ENCODE measurements around the gene ICA1. TPM values are rescaled to one million over a fixed set of nuclear protein-coding genes. Genes with fewer than 3 reads are reported as not detected.

Gene ICA1
- polyA plus RNA-seq, 10 donors = 3.5 to 12.3 (median 6.5) TPM

DNA sequence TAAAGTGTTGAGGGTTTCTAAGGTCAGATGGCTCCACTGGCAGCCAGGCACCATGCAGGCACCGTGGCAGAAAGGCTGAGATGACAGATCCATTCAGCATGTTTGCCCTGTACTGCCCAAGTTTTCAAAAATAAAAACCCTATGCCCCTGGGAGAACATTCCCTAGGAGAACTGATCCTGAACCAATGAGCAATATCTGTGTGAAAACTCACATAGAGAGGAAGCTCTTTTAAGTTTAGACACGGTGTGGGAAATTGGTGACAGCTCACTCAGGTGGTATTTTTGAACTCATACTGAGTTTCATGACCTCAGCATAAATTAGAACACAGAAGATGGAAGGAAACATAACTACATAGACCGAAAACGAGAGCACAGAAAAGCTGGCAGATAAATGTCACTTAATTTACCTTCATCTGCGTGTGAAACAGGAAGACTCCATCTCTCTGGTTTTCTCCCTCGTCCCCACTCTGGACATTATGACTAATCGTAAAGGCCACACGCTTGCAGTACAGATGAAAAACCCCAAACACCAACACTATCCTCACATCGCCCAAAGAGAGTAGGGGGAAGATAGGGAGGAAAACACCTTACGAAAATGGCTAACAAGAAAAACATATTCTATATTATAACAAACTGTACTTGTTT is 127.8 kb downstream of the ICA1 start:
- no peak for DNase-seq

DNA sequence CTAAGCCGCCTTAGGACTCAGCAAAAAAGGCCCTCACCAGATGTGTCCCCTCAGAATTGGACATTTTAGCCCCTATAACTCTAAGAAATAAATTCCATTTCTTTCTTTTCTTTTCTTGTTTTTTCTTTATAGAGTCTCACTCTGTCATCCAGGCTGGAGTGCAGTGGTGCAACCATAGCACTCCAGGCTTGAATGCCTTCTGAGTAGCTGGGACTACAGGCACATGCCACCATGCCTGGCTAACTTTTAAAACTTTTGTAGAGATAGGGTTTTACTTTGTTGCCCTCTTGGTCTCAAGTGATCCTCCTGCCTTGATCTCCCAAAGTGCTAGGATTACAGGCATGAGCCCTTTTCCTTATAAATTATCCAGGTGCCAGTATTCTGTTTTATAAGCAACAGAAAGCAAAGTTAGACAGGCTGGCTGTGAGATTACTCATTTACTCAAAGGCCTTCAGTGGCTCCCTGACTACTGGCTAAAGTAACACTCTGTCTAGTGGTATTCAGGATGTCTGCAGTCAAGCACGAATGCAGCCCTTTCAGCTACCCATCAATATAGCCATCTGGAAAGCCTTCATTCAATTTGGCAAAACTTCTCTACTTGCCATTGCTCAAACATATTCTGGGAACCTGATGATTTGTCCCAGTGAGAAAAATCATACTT is 128.6 kb downstream of the ICA1 start:
- DNase-seq = no peak

DNA sequence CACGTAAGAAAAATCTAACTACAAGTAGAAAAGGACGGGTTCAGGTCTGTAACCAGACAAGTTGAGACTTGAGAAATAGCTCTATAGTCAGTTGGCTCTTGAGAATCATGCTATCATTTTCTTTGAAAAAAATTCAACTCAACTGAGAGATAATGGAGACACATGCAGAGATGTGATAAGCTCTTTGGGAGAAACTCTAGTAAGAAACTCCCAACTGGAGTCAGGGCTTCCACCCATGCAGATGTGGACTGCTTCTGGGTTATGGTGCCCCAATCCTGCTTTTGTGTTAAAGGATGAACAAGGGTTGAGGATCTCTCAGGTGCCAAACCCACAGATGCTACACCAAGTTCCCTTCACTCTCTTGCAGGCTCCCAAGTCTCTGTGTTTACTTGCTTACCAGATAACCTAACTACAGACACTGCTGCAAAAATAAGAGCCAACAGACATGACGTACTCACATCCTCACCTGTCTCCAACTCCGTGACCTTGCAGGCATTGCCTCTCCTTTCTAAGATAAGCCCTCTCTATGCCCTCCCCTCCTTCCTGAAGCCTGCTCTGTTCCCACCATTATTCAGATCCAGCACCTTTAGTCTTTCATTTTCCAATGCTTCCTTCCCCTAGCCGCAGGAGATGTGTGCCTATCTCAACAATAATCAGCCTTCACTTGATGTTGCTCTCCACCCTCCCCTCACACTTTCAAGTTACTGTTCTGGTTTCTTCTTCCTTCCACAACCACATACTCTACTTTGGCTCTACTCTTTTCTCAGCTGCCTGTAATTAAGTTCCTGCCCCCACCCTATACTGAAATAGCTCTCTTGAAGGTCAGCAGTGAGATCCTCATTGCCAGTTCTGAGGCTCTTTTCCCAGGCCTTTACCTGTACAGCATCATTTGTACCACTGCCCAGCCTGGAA is 130.0 kb downstream of the ICA1 start:
- no peak for DNase-seq

DNA sequence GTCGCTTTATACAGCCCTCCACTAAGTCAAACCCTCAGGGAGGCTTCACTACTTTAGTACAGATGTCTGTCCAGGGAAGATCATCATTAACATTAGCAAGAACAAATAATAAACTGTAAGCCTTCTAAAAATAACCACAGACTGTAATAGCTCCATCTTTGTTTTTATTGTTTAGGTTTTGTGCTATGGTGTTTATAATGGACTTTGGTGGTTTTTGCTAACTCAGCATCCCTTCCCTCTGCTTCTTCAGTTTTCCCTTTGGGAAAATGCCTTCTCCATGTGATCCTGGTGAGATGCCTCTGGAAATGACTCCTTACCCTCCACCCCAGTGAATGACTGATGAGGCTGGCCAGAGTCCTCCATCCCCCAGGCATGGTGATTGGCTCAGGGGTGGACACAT is 131.3 kb downstream of the ICA1 start:
- no peak for DNase-seq

DNA sequence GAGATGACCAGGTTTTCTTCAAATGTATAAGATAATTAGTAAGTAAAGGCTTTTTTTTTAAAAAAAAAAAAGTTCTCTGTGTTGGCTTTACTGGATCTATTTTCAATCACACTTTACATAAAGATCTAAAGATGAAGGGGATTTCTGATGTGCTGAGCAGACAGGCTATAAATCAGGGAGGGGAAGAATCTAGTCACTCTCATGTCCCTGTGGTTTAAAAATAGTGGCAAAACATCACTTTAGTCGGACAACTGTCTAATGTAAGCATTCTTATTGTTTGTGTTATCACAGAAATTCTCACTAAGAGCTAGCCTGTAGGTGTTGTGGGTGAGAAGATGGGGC is 132.7 kb downstream of the ICA1 start:
- no peak for DNase-seq

DNA sequence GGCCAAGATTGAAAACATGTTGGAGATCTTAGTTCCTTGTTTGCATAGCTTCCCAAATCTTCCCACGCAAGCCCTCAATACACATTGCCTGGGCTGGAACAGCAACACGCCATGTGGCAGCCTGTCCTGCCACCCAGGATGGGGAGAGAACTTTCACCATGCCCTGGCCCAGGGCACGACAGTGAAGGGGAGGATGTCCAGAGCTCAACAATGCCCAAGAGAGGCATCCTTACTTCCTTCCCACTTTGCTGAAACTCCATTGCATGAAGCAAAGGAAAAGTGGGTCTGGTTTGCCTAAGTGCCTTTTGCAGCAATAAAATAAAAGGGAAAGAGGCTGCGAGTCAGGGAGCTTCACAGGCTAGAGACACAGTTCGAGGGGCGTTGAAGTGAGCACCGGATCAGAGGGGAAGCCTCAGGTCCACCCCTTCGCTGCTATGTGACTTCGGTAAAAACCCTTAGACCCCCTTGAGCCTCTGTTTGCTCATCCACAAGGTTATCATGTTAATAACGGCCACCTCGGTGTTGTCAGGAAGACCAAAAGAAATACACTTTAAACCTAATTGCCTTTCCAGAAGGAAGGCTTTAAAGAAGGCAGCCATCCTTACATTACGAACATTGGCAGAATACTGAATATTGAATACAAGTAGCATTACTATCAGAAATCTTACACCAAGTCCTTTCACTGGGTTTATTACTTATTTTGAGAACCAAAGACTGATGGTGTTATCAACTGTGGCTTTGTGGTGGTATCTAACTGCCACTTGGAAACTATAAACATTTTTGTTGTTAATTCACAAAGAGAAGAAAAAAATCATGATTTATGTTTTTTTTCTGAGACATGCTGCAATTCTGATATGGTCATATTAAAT is 133.3 kb downstream of the ICA1 start:
- DNase-seq = no peak

DNA sequence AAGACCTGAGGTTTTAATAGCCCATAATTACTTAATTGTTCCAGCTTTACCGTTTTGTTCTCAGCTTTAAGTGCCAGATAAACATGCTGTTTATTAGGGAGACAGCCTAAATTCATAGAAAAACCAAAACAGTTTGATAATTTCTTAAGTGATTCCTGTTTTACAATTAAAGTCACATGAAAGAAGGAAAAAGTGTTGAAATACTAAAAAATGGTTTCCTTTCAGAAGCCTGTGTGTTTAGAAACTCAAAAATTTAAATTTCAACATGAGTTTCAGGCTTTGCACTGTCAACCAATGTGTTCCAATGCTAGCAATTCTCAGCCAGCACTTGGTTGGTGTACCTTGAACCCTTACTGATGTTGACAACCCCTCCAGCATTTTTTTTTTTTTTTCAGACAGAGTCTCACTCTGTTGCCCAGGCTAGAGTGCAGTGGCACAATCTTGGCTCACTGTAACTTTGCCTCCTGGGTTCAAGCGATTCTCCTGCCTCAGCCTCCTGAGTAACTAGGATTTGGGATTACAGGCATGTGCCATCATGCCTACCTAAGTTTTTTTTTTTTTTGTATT is 135.3 kb downstream of the ICA1 start:
- DNase-seq = no peak

DNA sequence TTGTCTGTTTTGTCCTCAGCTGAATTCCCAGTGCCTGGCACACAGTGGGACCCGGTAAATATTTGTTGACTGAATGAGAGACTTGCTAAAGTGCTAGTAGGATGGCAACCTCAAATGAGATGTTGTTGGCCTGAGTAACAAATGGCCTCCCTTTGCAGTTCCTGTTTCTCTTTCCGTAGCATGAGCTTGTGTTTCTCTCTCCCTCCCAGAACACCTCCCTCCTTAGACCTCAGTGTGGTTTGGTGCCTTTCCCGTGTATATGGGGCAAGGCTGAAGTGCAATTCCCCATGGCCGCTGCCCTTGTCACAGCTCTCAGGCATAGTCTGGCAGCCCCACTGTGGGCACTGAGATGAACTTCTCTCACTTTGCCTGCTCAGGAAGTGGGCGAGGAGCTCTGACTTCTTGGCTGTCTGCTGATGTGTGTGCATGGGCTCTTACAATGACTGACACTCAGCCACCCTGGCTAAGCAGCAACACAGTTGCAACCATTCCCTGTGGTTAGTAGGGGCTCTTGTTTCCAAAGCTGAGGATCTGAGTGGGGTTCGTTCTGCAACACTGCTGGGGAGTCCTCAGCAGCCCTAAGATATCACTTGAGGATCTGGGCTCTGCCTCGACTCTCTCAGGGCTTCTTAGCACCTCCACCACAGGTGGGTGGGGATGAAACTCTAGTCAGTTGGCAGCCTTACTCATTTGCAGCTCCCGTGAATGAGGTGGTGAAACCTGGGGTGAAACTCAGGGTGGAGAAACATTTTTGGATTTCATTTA is 136.1 kb downstream of the ICA1 start:
- DNase-seq = peak in 1 of 3 donors; percentile 32

DNA sequence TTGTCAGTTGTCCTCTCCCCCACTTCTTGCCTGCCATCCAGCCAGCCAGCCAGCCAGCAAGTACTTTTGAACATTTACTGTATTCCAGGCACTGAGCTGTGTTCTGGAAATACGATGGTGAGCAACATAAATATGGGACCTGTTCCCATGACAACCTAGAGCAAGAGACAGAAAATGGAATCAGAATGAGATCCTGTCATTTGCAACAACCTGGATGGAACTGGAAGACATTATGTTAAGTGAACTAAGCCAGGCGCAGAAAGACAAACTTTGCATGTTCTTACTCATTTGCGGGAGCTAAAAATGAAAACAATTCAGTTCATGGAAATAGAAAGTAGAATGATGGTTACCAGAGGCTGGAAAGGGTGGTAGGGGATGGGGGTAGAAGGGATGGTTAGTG is 140.7 kb downstream of the ICA1 start:
- peak in 1 of 3 donors; percentile 23 for DNase-seq

DNA sequence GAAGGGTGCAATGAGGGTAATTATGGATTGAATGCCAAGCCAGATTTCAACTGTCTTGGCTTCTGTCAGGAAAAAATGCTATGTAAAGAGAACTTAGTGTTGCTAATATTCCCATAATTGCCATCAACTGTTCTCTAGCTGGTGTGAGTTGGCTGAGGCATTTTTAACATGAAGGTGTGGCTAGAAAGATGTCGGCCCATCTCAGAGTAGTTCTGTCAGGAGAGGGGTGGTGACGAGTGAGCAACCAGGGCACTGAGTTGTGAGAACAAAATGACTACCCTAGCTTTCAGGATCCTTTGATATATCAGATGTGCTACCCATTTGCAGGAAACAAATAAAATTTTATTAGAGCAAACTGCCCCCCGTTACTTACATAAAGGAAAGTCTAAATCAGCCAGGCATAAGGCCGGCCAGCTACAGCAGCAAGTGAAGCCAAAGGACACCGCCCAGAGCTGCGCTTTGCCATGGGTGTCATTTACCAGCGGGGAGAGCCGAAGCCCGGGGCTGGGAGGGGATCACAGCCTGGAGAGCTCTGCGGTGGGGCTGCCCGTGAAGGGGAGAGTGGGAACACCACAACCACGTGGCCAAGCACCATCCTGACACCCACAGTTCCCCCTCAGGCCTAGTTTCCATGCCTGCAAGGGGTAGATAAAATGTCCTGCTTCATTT is 141.4 kb downstream of the ICA1 start:
- peak in 1 of 3 donors; percentile 36 for DNase-seq

DNA sequence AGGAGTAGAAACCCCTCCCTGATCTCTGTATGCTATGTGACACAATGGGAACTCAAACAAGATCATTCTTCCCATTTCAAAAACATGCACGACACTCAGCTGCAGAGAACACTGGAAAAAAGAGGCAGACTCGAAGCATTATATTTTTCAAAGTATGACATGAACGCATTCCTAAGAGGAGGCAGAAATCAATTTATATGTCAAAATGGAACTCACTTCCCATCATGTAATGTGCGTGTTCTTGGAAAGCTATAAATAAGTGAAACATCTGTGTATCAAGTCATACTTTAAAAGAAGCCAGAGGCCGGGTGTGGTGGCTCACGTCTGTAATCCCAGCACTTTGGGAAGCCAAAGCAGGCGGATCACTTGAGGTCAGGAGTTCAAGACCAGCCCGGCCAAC is 142.7 kb downstream of the ICA1 start:
- DNase-seq = peak; percentile 28 to 62 (median 53)

DNA sequence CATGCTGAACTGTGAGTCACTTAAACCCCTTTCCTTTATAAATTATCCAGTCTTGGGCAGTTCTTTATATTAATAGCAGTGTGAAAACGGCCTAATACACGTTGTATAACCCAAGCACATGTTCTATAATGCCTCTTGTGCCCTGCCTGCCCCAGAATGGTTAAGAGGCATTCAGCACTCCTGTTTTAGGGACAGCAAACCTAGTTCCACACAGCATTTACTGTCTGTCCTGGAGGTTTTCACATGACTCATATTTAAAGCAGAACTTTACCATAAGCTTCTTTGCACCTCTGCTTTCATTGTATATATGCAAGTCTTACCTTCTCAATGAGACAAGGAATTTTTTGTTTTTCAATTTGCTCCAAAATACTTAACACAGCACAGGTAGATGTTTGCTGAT is 144.8 kb downstream of the ICA1 start:
- DNase-seq = no peak

DNA sequence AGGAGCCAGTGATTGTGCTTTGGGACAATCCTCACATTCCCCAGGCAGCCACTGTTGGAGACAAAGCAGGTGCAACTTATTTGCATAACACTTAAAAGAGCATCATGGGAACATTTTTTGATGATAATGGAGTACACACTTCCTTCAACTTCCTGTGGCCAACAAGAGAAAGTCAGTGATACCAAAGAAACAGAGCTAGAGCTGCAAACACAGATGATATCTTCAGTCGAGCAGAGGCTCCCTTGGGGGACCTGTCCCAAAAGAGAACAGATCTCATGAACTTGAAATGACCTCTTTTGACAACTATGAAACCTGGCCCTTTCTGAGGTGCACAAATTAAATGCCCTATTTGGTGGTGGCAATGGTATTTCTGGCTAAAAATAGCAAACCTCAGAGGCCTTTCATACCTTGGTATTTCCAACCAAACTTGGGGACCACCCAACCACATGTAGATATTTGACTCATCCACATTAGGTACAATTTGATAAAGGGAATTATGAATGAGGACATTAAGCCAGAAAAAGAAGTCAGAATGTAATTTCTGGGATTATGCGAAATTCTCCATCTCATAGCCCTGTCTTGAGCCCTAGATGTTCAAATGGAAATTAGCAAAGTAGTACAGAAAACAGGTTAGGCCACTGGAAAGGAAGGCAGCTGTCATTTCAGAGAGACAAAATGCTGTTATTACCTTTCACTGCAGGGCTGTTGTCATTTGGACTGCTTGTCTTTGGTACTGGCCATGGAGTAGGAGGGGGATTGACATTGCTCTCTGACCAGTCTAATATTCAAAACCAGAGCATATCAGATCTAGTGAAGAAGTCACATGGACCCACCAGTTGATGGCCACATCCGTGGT is 146.2 kb downstream of the ICA1 start:
- no peak for DNase-seq

DNA sequence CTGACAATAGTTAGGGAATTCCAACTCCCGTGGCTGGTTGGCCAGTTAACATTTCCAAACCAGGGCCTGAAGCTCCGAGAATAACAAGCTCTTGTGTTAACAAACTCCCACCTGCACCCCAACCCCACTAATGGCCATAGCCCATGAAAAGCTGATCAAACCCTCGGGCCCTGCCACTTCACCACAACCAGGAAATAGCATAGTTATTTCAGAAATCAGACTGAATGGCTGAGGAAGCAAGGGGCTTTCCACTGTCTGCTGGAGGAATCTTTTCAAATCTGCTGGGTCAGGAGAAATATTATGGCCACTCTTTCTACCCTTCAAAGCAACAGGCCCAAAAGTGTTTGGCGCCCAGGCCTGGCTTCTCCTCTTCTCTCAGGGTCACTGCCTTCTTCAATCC is 147.8 kb downstream of the ICA1 start:
- DNase-seq = no peak

DNA sequence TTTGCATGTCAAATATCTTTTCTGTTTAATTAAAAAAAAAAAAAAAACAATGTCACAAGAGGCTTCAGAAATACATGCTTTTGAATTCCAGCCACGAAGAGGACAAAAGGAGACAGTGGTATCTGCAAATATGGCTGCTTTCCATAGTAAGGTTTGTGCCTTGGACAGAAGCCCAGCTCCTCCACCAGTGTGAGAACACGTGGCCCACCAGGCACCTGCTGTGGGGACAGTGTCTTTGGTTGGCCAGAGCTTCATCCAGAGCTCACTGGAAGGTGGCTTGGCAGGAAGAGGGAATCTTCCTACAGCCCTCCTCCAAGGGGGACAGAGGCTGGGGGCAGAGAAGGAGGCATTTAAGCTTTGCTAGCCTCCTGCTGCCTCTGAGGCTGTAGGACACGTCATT is 148.8 kb downstream of the ICA1 start:
- DNase-seq = no peak

DNA sequence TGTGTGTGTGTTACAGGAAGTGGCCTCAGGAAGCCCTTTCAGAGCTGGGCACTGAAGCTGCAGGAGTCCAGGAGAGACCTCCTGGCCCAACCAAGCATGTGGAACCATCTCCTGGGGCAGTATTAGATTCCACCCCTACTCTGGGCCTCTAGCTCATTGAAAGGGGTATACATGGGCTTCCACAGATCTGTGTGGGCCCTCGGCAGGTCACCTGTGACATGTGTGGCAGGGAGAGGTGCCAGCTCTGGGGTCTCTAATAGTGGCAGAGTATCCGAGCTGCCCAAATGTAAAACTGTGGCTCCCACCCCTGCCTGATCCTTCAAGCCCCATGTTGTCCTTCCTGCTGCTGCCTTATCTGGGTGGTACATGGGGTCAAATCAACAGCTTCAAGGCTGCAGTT is 149.3 kb downstream of the ICA1 start:
- DNase-seq = no peak

DNA sequence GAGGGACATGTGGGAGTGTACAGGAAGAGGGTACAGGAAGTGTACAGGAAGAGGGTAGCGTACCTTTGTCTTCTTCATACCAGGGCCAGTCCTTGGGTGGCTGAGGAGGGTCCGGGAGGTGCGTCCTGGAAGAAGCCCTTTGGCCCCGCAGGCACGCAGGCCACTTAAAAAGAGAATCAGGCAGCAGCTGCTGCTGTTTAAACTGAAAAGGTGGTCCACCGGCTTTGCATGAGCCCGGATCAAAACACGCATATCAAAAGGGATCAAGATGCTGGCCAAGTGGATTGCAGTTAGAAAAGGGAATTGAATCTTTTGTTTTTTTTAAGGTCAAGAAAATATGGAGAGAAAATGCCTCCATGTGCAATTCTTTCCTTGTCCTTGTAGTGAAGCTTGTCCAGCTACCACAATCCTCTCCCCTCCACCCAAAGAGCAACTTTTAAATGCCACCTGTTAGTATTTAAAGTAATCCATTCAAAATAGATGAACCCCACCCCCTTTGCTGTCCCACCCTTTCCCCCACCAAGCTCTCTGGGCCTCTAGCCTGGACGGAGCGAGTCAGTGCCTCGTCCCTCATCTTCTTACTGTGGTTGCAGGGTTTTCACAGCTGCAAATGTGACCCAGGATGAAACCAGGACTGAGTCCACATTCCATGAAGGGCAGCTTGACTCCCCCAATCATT is 150.5 kb downstream of the ICA1 start:
- no peak for DNase-seq

DNA sequence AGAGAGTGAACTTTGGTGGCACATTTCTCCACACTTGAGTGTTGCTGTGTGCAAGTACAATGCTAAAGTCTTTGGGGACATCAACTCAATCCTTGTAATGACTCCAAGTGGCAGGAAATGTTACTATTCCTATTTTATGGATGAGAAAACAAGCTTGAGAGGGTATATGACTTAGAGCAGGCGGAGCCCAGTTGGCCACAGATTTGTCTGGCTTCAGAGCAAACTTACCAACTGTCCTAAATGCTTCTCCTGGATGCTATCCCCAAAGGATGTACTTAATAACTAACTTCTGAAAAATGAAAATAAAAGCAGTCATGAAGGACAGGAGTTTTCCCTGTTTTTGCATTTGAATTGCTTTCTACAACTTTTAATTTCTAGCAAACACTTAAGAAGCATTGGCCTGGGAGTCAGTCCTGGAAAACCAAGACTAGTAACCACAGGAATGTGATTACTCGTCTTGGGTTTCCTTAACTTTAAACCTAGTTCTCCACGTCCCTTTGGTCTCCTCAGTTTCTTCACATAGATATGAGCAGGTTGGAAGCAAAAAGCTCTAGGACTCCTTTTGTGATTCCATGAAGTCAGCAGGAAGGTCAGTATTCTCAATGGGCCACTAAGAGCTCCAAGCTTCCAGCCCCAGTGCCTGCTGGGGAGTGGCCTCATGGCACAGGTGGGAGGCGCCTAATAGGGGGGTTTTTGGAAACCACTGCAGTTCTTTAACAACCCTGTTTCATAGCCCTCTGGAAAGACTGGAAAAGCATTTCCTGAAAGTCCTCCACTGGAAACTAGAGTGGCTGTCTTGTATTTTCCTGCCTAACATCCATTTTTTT is 152.6 kb downstream of the ICA1 start:
- no peak for DNase-seq
